Loucy (cell line): ENCODE results near the gene SDS.
"Not testable (repeated sequence)": the region's sequence is repeated elsewhere in the genome, so short reads cannot be mapped to it uniquely, and the experiment has no call there.

Source experiments
- H2AFZ ChIP-seq: fragments of 200-600 bp; sonication (generic); 2 replicates; pipeline ENCODE4 v1.6.0; 2016; ENCODE audit warnings: antibody characterized with exemption, mild to moderate bottlenecking, low read length, moderate library complexity
- H3F3A ChIP-seq: fragments of 200-600 bp; 2 replicates; pipeline ENCODE4 v1.6.0; 2016; ENCODE audit warnings: antibody characterized with exemption, low read depth, mild to moderate bottlenecking
- H3K27me3 ChIP-seq: fragments of 200-600 bp; sonication (generic); 2 replicates; pipeline ENCODE4 v1.6.1; 2014; ENCODE audit warnings: low read length, mild to moderate bottlenecking; ENCODE audit not compliant: insufficient read depth, poor library complexity, severe bottlenecking
- H3K36me3 ChIP-seq: fragments of 200-600 bp; sonication (generic); 2 replicates; pipeline ENCODE4 v1.6.1; 2016; ENCODE audit warnings: low read length; ENCODE audit not compliant: insufficient read depth
- H3K4me1 ChIP-seq: fragments of 200-600 bp; sonication (generic); 2 replicates; pipeline ENCODE4 v1.5.1; 2014; ENCODE audit warnings: low read length, mild to moderate bottlenecking; ENCODE audit not compliant: insufficient read depth, poor library complexity, severe bottlenecking
- H3K4me2 ChIP-seq: fragments of 200-600 bp; sonication (generic); 2 replicates; pipeline ENCODE4 v1.6.0; 2014; ENCODE audit warnings: antibody characterized with exemption, low read length, low read depth, mild to moderate bottlenecking; ENCODE audit not compliant: poor library complexity, severe bottlenecking
- H3K4me3 ChIP-seq: fragments of 200-600 bp; sonication (generic); 2 replicates; pipeline ENCODE4 v1.5.1; 2014; ENCODE audit warnings: low read length, mild to moderate bottlenecking, mixed read lengths; ENCODE audit not compliant: poor library complexity, severe bottlenecking
- H3K79me2 ChIP-seq: fragments of 200-600 bp; sonication (generic); 2 replicates; pipeline ENCODE4 v1.6.1; 2014; ENCODE audit warnings: low read length; ENCODE audit not compliant: insufficient read depth
- H3K9ac ChIP-seq: fragments of 200-600 bp; sonication (generic); 2 replicates; pipeline ENCODE4 v1.6.0; 2014; ENCODE audit warnings: mild to moderate bottlenecking, low read depth, low read length, moderate library complexity; ENCODE audit not compliant: poor library complexity, severe bottlenecking
- H3K9me2 ChIP-seq: fragments of 200-600 bp; sonication (generic); replicated peaks from 2 replicates; pipeline ENCODE4 v1.6.1; 2016; ENCODE audit warnings: low read depth, low read length, mixed read lengths
- H3K9me3 ChIP-seq: fragments of 200-600 bp; sonication (generic); 2 replicates; pipeline ENCODE4 v1.6.1; 2014; ENCODE audit warnings: mild to moderate bottlenecking, antibody characterized with exemption, low read length, low read depth; ENCODE audit not compliant: insufficient read depth
- H4K20me1 ChIP-seq: fragments of 200-600 bp; sonication (generic); 2 replicates; pipeline ENCODE4 v1.6.0; 2014; ENCODE audit warnings: antibody characterized with exemption, low read length, mild to moderate bottlenecking; ENCODE audit not compliant: insufficient read depth, poor library complexity, severe bottlenecking
- EZH2phosphoT487 ChIP-seq: fragments of 200-600 bp; IDR thresholded peaks from 2 replicates; pipeline ENCODE4 v1.6.1; 2018; ENCODE audit warnings: antibody characterized with exemption, mild to moderate bottlenecking, moderate library complexity, borderline replicate concordance
- TF ChIP-seq, protein P1 (sequence below): fragments of 200-600 bp; sonication (generic); conservative IDR thresholded peaks from 2 replicates; pipeline ENCODE4 v1.5.1; 2014; ENCODE audit warnings: mild to moderate bottlenecking, antibody characterized with exemption, low read length

SDS gene

DNA sequence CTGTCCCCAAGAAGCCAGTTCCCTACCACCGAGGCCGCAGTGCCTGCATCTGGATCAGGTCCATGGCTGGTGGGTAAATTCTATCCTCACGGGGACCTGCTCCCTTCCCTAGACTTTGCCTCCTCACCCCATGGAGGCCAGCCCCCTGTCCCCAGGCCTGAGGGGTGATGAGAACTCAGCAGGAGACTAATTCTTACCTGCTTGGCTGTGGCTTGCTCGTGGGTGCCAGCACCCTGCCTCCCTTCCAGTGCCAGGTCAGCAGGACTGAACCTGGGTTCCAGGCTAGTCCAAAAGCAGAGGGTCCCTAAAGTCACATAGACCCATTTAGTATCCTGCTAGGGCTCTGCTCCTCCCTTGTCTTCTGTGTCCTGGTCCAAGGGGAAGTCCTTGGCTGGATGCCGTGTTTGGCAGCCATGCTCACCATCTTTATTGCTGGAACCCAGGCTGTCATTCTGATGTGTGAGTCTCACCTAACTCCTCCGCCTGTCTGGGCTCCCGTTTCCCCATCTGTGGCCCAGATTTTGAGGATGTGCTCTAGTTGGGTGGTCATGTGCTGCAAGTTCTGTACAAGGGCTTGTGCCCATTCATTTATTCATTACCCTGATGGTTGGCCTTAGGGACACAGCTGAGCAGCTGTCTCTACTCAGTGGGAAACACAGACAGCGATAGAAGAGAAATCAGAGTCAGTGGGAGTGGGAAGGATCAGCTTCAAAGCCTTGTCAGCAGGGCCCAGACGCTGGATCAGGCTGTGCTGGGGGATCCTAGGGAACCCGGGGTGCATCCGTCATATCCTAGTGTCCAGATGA lies 44.4 kb downstream of the SDS start:
- H3K4me1 ChIP-seq = peaks cover 7% of the 10 kb centered on the region
- no peaks in the 10 kb centered on the region for H4K20me1 ChIP-seq
- peak overlapping the region; percentile 41 for H3K9ac ChIP-seq
- H3K9me3 ChIP-seq = no peaks in the 10 kb centered on the region
- H3K36me3 ChIP-seq = no peaks in the 10 kb centered on the region
- H3F3A ChIP-seq = no peaks in the 10 kb centered on the region; the same call in 1 of the 2 replicates
- H3K27me3 ChIP-seq = no peaks in the 10 kb centered on the region
- H2AFZ ChIP-seq = 0 out of 2 replicates have a peak overlapping the region, but pooled peaks have one; percentile 53
- peak overlapping the region; percentile 76 for H3K4me2 ChIP-seq
- H3K4me3 ChIP-seq = peak overlapping the region; percentile 76
- no peaks in the 10 kb centered on the region for H3K9me2 ChIP-seq
- H3K79me2 ChIP-seq = no peaks in the 10 kb centered on the region
- TF ChIP-seq EZH2phosphoT487 = no peak
- TF ChIP-seq, protein P1, sequence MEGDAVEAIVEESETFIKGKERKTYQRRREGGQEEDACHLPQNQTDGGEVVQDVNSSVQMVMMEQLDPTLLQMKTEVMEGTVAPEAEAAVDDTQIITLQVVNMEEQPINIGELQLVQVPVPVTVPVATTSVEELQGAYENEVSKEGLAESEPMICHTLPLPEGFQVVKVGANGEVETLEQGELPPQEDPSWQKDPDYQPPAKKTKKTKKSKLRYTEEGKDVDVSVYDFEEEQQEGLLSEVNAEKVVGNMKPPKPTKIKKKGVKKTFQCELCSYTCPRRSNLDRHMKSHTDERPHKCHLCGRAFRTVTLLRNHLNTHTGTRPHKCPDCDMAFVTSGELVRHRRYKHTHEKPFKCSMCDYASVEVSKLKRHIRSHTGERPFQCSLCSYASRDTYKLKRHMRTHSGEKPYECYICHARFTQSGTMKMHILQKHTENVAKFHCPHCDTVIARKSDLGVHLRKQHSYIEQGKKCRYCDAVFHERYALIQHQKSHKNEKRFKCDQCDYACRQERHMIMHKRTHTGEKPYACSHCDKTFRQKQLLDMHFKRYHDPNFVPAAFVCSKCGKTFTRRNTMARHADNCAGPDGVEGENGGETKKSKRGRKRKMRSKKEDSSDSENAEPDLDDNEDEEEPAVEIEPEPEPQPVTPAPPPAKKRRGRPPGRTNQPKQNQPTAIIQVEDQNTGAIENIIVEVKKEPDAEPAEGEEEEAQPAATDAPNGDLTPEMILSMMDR = no peak

DNA sequence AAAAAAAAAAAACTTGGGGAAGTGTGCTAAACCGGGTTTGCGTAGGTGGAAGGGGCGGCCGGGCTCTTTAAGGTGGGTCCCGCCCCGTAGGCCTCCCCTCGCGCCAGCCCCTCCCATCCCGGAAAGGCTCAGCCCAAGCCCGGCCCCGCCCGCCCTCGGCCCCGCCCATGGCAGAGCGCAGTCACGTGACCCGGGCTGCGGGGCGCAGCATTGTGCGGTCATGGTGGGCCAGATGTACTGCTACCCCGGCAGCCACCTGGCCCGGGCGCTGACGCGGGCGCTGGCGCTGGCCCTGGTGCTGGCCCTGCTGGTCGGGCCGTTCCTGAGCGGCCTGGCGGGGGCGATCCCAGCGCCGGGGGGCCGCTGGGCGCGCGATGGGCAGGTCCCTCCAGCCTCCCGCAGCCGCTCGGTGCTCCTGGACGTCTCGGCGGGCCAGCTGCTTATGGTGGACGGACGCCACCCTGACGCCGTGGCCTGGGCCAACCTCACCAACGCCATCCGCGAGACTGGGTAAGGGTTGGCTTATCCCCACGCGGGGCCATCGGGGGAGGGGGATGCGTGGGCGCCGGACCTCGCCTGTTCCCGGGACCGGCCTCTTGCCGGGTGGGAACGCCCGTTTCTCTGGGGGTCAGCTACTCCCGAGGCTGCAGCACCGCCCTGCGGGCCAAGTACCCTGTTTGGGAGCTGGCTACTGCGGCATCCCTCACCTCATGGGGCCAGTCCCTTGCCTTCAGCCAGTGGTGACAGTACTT lies 45.1 kb downstream of the SDS start, which contains the start of gene PLBD2:
Gene PLBD2, plus strand, starts transcription at position 207 of the 752 bp plus-strand sequence. Its CDS starts 14 bp downstream, at position 221.
- Histone ChIP-seq H3K9me3 (no peaks in the 10 kb centered on the region), H3K4me2 (peak within 1 kb of the TSS; percentile 76), H3K79me2 (no peaks in the 10 kb centered on the region), H3K9ac (peak within 1 kb of the TSS; percentile 57), H3K9me2 (no peaks in the 10 kb centered on the region), H3K27me3 (no peaks in the 10 kb centered on the region), H2AFZ (peak within 1 kb of the TSS; percentile 87), H3K36me3 (no peaks in the 10 kb centered on the region), H4K20me1 (no peaks in the 10 kb centered on the region), H3K4me1 (peaks cover 7% of the 10 kb centered on the region), H3F3A (no peaks in the 10 kb centered on the region; the same call in 1 of the 2 replicates), H3K4me3 (peak within 1 kb of the TSS; percentile 76)
- no peak for TF ChIP-seq EZH2phosphoT487
- TF ChIP-seq, protein P1 = no peak

DNA sequence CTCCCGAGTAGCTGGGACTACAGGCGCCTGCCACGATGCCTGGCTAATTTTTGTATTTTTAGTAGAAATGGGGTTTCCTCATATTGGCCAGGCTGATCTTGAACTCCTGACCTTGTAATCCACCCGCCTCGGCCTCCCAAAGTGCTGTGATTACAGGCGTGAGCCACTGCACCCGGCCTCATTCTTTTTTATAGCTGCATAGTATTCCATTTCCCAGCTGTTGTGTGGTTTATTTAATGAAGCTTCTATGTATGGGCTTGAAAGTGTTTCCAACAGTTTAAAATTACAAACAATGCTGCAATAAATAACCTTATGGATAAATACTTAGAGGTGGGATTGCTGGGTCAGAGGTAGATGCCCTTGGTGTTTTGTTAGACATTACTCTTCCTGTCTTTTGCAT lies 49.5 kb downstream of the SDS start:
- H3F3A ChIP-seq, H2AFZ ChIP-seq, H3K4me3 ChIP-seq, H3K9me2 ChIP-seq, H3K36me3 ChIP-seq, H3K79me2 ChIP-seq, H3K27me3 ChIP-seq, H4K20me1 ChIP-seq, H3K4me2 ChIP-seq, H3K9me3 ChIP-seq, H3K4me1 ChIP-seq, H3K9ac ChIP-seq: not testable (repeated sequence)
